GM23248 (cell line): ENCODE measurements around the gene HOXC10.

Source experiments
- EZH2 ChIP-seq: fragments of 200-600 bp; sonication (generic); IDR thresholded peaks from 2 replicates; pipeline ENCODE4 v1.6.1; 2018; ENCODE audit warnings: antibody characterized with exemption, mild to moderate bottlenecking; ENCODE audit not compliant: insufficient read depth, poor library complexity, severe bottlenecking
- EZH2phosphoT487 ChIP-seq: fragments of 200-600 bp; sonication (generic); IDR thresholded peaks from 2 replicates; pipeline ENCODE4 v1.6.1; 2018; ENCODE audit warnings: antibody characterized with exemption, moderate library complexity, mild to moderate bottlenecking, low read depth; ENCODE audit not compliant: insufficient read depth

DNA sequence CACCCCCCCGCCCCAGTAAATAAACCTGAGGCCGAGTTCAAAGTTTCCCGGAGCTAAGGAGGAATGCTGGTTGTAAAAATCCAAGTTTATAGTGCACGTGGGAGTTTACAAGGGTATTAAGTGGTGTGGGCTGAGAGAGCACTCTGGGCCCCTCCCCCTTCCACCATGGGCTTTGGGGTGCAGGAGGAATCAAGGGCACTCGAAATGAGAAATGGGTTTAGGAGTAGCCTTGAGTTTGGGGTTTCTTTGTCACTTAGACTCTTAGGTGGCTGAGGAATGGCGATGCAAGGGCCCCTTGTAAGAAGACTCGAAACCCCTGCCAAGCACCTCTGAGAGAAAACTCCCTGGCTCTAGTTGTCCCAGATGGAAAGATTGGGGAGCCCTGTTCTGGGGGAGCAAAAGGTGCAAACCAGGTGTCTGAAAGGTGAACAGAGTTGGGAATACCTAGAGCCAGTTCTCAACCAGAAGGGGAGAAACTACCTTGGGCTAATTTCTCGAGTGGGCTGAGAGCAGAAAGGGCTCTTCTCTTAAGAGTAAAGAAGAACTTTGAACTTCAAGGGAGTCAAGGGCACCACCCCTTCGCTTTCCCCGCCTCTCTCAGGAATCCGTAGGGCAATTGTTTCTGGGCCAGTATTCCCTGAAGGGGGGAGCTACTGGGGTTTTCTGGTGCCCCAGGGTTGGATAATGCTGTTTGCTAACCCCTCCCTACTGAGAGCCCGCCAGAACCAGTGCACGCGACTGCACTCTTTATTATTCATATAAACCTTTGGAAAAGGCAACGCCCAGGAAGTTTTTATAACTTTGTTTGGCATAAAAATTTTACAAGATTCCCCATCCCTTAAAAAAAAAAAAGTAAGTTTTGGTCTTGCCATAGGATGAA, 6.2 kb upstream of the HOXC10 start:
- TF ChIP-seq EZH2 = no peak
- TF ChIP-seq EZH2phosphoT487 = no peak
